ENCODE results near the gene NEK3.
"Not testable (repeated sequence)": the region's sequence is repeated elsewhere in the genome, so short reads cannot be mapped to it uniquely, and the experiment has no call there.

The NEK3 gene

GRCh38 chr13:52109116-52109670 lies 50.2 kb downstream of the NEK3 start:
- no peak for DNase-seq

GRCh38 chr13:52105841-52106240 lies 53.6 kb downstream of the NEK3 start:
- no peak for DNase-seq

DNA sequence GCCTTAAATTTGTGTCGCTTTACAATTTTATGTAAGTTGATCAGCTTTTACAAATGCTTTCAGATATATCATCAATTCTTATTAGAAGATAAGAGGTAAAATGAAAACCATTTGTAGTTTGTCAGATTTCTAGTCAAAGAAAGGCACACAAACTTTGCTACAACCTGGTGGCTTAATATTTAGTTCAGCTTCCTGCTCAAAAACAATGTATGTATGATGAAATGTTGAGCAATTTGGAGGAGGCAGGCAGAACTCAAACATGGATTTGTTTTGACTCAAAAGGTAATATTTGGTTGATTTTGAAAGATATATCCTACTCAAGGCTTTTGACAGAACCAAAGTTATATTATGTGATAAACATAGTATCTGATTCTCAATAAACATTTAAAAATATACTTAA lies 54.8 kb downstream of the NEK3 start:
- no peak for DNase-seq

DNA sequence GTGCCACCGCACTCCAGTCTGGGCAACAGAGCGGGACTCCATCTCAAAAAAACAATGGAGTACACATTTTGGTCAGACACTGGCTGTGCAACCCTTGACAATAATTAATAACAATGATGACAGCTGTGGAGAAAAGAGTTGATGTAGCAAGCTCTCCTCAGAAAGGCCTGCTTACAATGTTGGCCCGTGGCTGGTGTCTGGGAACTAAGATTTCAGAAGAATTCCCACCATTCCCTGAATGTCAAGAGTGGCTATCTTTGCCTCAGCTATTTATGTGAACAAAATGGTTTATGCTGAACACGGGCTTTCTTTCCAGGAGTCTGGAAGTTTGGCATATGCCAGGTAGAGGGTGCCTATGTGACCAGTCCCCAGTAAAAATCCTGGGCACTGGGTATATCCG lies 56.0 kb downstream of the NEK3 start:
- no peak for DNase-seq

DNA sequence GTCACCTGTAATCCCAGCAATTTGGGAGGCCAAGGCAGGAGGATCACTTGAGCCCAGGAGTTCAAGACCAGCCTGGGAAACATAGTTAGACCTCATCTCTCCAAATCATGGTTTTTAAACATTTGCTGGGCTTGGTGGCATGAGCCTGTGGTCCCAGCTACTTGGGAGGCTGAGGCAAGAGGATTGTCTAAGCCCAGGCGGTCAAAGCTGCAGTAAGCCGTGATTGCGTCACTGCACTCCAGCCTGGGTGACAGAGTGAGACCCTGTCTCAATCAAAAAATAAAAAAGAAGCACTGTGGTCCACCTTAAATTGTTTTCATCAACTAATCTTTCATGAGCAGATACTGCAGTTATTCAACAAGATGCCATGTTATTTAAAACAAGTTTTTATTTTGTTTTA lies 57.0 kb downstream of the NEK3 start:
- DNase-seq, result not testable (repeated sequence)

GRCh38 chr13:52097197-52097596 lies 62.2 kb downstream of the NEK3 start:
- no peak for DNase-seq

DNA sequence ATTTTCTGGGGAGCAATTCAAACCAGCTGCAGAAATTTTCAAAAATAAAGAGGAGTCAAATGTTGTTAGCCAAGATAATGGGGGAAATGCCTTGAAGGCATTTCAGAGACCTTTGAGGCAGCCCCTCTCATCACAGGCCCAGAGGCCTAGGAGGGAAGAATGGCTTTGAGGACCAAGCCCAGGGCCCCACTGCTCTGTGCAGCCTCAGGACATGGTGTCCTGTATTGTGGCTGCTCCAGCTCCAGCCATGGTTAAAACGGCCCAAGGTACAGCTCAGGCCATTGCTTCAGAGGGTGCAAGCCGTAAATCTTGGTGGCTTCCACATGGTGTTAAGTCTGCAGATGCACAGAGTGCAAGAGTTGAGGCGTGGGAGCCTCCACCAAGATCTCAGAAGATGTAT lies 62.6 kb downstream of the NEK3 start:
- no peak for DNase-seq

DNA sequence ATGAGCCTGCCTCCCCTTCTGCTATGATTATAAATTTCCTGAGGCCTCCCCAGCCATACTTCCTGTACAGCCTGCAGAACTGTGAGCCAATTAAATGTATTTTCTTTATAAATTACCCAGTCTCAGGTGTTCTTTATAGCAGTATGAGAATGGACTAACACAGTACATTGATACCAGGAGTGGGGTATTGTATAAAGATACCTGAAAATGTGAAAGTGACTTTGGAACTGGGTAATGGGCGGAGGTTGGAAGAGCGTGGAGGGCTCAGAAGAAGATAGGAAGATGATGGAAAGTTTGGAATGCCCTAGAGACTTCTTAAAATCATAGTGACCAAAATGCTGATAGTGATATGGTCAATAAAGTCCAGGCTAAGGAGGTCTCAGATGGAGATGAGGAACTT lies 63.3 kb downstream of the NEK3 start:
- DNase-seq, result no peak

GRCh38 chr13:52092087-52092486 lies 67.3 kb downstream of the NEK3 start:
- no peak for DNase-seq

GRCh38 chr13:52091473-52091872 lies 67.9 kb downstream of the NEK3 start:
- DNase-seq, result no peak

GRCh38 chr13:52085421-52085820 lies 74.0 kb downstream of the NEK3 start:
- no peak for DNase-seq

DNA sequence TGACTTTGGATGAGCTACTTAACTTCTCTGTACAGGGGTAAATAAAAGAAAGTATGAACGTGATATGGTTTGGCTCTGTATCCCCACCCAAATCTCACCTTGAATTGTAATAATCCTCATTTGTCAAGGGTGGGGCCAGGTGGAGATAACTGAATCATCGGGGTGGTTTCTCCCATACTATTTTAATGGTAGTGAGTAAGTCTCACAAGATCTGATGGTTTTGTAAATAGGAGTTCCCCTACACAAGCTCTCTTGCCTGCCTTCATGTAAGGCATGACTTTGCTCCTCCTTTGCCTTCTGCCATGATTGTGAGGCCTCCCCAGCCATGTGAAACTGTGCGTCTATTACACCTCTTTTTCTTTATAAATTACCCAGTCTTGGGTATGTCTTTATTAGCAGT lies 74.4 kb downstream of the NEK3 start:
- not testable (repeated sequence) for DNase-seq
